Gastroesophageal sphincter (tissue), 3 donors: ENCODE data around the gene CSGALNACT2.

Experiments
- CTCF ChIP-seq, 4 experiments: fragments of 200-600 bp in 2 of 4; fragments of 450-650 bp in 2 of 4; sonication (generic) in 1 of 4; IDR thresholded peaks; one replicate each; pipeline ENCODE4 v1.5.1; 2017 to 2019; ENCODE audit warnings: antibody characterized with exemption in 4 of 4, mild to moderate bottlenecking in 2 of 4, moderate library complexity in 2 of 4
- EP300 ChIP-seq: sonication (generic); formaldehyde crosslinking; IDR thresholded peaks from one replicate; pipeline ENCODE4 v1.6.1; 2017; ENCODE audit warnings: antibody characterized with exemption, mild to moderate bottlenecking
- POLR2A ChIP-seq, 2 donors: fragments of 450-650 bp; IDR thresholded peaks; one replicate each; pipeline ENCODE4 v1.6.1; 2017; ENCODE audit warnings: antibody characterized with exemption in 2 of 2, mild to moderate bottlenecking in 2 of 2, moderate library complexity in 1 of 2
- POLR2AphosphoS5 ChIP-seq: sonication (generic); formaldehyde crosslinking; IDR thresholded peaks from one replicate; pipeline ENCODE4 v1.6.1; 2017; ENCODE audit warnings: antibody characterized with exemption

- TF ChIP-seq CTCF (IDR thresholded peaks at IDR 0.05) (no peak), POLR2A (IDR thresholded peaks at IDR 0.05) (no peak), POLR2AphosphoS5 (peak; percentile 39), EP300 (no peak)
Observed at GRCh38 chr10:43137717-43138020, 576 bp upstream of the CSGALNACT2 start.
